Measurements from ENCODE around the gene PRPF6.

PRPF6 gene

DNA sequence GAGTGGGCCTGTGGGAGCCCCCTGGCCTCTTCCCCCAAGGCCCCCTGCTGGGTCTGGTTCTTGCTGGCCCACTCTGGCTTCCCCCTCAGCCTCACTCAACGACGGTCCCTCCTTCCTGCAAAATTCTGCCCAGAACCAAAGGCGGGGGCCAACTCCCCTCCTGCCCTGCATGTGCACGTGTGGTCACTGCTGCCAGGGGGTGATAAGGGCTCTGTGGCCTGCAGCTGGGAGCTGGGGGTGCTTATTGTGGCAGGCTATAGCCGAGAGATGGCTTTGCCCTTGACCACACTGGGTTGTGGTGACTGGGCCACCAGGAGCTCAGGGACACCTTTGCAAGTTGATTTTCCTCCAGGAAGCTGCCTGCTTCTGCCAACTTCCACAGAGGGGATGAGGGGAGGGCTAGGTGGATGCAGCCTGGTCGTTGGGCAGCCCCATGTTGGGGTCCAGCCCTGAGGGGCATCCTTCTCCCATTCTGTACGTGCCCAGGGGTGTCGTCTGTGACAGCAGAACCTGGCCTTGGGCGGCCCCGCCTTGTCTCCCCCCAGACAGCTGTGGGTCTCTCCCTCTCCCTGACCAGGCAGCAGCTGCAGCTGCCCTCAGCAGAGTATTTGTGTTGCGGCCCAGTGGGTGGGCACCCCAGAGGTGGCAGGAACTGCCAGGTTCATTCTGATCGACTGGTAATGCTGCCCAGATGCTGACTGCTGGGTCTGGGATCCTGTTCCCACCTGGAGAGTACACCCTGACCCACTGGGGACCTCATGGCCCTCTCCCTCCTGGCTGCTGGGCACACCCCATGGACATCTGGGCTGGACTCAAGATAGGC, 87.7 kb downstream of the PRPF6 start:
- DNase-seq: no peak

DNA sequence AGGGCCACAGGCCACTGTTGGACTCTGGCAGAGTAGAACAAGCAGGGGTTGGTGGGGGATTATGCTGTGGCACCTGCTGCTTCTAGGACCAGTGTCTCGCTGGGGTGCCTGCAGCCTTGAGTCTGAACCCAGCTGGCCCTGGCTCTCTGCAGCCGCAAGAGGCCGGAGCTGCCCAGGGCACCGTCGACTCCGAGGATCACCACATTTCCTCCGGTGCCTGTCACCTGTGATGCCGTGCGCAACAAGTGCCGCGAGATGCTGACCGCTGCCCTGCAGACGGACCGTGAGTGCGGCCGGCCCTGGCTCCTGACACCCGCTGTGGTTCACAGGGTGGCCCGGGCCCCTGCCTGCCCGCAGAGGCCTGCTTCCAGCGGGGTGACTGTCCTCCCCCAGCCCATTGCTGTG, 88.3 kb downstream of the PRPF6 start:
- DNase-seq: no peak

DNA sequence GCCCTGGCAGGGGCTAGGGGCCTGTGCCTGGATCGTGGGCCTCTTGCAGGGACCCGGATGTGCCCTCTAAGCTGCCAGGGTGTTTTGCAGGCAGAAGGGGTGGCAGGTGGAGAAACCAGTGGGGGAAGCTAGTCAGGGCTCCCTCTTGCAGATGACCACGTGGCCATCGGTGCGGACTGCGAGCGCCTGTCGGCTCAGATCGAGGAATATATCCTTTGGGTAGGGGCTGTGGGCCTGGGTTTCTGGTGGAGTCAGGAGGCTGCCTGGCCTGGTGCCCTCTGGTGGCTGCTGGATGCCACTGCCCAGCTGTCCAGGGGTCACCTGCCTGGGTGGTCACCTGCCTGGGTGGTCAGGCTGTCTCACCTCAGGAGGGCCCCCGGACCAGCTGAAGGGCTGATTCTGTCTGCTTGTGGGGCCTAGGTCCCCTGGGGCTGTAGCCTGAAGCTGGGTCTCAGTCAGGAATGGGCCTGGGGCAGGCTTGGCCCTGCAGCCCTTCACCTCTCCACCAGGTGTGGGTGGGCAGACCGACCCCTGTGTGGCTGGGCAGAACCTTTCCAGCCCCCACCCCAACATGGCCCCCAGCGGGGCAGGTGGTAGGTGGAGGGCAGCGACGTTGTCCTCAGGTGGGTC, 88.8 kb downstream of the PRPF6 start:
- DNase-seq: peak; percentile 39

DNA sequence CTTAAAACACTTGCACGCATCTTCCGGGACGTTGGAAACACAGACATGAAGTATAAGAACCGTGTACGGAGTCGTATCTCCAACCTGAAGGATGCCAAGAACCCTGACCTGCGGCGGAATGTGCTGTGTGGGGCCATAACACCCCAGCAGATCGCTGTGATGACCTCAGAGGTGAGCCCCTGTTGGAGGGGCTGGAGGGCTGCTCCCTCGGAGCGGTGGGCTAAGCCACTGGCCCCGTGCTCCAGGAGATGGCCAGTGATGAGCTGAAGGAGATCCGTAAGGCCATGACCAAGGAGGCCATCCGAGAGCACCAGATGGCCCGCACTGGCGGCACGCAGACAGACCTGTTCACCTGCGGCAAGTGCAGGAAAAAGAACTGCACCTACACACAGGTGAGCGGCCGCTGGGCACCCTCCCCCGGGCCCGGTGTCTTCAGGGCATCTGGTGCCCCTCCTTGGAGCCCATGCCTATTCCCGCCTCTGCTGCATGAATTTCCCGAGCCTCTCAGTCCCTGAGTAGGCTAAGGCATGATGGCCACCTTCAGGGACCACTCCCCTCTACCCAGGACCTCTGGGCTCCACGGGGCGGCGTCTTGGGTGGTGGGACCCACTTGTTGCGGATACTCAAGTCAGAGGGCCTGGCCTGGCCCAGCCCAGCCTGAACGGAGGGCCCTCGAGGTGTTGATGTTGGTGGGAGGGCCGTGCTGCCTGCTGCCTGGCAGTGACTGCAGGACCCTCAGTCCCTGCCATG, 89.5 kb downstream of the PRPF6 start:
- DNase-seq: no peak

DNA sequence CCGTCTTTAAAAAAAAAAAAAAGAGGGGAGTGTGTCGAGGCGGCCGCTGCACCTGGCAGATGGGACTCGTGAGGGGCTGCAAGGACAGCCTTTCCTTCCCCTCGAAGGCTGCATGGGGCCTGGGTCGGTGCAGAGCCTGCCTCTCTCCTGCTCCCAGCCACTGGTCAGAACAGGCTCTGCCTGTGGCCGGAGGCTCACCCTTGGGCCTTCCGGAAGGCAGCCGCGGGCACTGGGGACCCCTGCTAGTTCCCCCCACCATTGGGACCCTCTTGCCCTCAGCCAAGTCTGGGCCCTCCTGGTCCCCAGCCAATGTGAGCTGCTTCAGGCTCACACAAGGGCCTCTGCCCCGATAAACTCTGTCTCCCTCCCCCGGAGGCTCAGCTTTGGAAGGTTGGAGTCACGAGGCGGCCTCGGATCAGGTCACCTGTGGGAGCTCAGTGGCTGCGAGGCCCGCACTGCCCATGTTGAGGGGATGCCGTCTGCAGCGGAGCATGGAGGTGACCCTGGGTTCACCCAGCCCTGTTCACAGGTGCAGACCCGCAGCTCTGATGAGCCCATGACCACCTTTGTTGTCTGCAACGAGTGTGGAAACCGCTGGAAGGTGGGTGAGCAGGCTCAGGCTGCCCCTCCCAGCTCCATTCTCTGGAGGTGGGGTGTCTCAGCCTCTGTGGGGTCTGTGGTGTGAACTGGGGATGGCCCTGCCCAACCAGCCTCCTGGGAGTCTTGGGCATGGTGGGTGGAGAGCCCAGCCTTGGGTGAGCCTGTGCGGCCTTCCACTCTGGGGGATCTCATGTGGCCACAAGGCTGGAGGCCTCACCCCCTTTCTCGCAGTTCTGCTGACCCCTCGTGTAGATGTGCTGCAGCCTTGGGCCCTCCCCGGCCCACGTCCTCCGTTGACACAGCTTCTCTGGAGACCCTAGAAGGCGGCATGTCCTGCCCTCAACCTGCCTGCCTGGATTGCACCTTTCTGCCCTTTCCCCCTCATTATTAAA, 90.7 kb downstream of the PRPF6 start:
- DNase-seq: no peak

GRCh38 chr20:64072498-64073063, 91.6 kb downstream of the PRPF6 start:
- no peak for DNase-seq

- DNase-seq: no peak
Measured at GRCh38 chr20:64073476-64074183, 92.7 kb downstream of the PRPF6 start.

GRCh38 chr20:64074184-64074789, 93.4 kb downstream of the PRPF6 start:
- no peak for DNase-seq

DNA sequence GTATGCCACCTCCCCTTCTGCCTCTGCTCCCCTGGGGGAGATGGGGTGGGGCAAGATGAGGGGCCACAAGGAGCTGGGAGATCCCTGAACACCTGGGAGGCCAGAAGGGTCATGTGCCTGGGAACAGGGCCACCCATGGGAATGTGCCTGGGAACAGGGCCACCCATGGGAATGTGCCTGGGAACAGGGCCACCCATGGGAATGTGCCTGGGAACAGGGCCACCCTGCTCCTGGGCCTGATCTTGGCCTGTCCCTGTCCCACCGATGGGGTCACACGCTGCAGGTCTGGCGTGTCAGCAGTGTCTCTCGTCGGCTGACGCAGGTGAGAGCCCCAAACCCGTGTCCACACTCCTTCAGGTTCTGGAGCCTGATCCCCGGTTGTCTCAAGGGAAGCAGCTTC, 94.0 kb downstream of the PRPF6 start:
- DNase-seq: no peak

DNA sequence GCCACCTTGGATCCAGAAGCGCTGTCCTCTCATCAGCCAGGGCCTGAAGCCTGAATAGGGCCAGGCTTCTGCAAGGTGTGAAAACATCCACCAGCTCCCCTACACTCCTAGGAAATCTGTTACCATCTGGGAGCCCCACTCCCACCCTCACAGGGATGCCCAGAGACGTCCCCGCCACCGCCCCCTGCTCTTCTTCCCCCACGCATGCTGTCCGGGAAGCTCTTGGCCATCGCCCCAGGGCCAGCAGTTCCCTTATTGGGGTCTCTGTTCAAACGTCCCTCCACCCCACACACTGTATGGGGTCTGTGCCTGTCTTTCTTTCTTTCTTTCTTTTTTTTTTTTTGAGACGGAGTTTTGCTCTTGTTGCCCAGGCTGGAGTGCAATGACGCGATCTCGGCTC, 94.6 kb downstream of the PRPF6 start:
- no peak for DNase-seq

DNA sequence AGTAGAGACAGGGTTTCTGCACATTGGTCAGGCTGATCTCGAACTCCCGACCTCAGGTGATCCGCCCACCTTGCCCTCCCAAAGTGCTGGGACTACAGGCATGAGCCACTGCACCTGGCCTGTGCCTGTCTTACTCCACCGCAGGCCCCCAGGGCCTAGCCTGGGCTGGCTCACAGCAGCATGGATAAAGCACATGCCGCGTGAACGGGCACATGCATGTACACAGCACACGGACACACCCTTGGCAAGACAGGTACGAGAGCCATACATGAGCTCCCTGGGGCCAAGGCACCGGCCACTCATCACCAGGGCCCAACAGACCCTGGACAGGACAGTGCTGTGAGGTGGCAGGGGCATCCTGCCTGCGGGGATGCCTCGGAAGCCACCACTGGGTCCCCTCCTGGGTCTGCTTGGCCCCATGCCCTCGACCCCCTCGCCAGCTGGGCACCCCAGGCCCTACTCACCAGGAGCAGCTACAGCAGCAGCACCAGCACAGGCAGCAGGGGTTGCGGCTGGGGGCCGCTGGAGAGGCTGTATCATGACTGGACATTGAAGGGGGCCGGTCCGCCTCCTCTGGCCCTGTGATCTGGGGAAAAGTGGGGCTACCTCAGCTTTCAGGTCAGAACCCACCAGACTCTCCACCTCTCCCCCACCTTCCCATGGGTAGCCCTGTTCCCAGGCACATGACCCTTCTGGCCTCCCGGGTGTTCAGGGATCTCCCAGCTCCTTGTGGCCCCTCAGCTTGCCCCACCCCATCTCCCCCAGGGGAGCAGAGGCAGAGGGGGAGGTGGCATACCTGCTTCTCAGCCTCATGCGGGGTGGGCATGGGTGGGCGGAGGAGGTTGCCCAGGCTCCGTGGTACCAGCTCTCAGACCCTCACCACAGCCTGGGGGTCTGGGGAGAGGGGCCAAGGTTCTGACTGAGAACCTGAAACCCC, 95.4 kb downstream of the PRPF6 start:
- DNase-seq: no peak

GRCh38 chr20:64077094-64077493, 96.2 kb downstream of the PRPF6 start:
- DNase-seq: peak; percentile 42

GRCh38 chr20:64077541-64077875, 96.6 kb downstream of the PRPF6 start:
- no peak for DNase-seq

GRCh38 chr20:64077876-64078551, 97.1 kb downstream of the PRPF6 start:
- DNase-seq: peak; percentile 63

- DNase-seq: no peak
Measured at GRCh38 chr20:64078934-64079272, 98.0 kb downstream of the PRPF6 start.

GRCh38 chr20:64079273-64080012, 98.5 kb downstream of the PRPF6 start, which contains the start of gene RGS19:
Gene RGS19 (minus strand): TSS chr20:64079518. CDS start chr20:64076886, 2,632 bp downstream.
- peak; percentile 73 for DNase-seq

- peak; percentile 66 for DNase-seq
Measured at GRCh38 chr20:64080013-64080812, 99.3 kb downstream of the PRPF6 start, which contains the start of gene OPRL1. Gene OPRL1 (plus strand): TSS chr20:64080082. CDS start chr20:64092721, 12,639 bp downstream.

Measured in activated T-cell treated with anti-CD3 and anti-CD28 coated beads, Interleukin-2, amount 50 U/mL, for 1 hour (primary cell).